ENCODE data around the gene CLCN2.
A peak's percentile ranks its signal among the peaks of the same experiment; 100 is the strongest.

The CLCN2 gene

DNA sequence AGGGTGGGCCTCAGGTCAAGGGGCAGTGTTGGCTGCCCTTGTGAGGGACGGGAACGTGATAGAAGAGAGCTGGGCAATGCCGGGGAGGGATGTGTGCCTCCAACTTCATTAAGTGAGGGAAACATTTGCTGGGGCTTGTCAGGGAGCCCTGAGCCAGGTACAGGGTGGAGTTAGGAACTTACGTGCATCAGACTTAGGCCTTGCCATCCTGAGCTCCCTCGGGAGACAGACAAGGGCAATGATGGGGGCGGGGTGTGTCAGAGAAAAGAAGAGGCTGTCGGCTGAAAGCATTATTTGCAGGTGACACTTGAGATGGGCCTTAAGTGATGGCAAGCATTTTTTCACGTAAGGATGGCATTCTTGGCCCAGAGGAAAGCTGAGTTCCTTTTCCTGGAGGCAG is 22.4 kb downstream of the CLCN2 start:
- no peak for TF ChIP-seq ZFX (IDR thresholded peaks at IDR 0.05)
- TF ChIP-seq, protein P1, sequence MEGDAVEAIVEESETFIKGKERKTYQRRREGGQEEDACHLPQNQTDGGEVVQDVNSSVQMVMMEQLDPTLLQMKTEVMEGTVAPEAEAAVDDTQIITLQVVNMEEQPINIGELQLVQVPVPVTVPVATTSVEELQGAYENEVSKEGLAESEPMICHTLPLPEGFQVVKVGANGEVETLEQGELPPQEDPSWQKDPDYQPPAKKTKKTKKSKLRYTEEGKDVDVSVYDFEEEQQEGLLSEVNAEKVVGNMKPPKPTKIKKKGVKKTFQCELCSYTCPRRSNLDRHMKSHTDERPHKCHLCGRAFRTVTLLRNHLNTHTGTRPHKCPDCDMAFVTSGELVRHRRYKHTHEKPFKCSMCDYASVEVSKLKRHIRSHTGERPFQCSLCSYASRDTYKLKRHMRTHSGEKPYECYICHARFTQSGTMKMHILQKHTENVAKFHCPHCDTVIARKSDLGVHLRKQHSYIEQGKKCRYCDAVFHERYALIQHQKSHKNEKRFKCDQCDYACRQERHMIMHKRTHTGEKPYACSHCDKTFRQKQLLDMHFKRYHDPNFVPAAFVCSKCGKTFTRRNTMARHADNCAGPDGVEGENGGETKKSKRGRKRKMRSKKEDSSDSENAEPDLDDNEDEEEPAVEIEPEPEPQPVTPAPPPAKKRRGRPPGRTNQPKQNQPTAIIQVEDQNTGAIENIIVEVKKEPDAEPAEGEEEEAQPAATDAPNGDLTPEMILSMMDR (conservative IDR thresholded peaks at IDR 0.05): no peak
- no peak overlapping the region for H3K27ac ChIP-seq

DNA sequence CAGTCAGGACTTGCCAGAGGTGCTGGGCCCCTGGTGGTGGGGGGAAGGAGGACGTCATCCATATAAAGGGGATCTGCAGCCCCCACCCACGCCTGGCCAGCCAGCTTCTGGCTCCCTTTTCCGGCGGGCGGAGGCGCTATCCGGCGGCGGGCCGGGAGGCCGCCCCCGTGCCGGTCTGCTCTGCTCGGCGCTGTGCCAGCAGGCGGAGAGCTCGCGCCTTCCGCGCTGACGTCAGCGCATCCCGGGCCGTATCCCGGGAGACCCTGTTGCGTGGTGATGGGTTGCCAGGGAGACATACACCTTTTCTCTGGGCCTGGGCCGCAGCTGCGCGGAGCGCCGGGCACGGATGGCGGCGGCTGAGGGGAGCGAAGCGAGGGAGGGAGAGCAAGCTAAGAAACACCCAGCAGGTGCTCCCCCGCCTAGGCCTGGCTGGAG is 22.9 kb downstream of the CLCN2 start:
- no peak overlapping the region for H3K27ac ChIP-seq
- TF ChIP-seq, protein P1 (conservative IDR thresholded peaks at IDR 0.05): no peak
- no peak for TF ChIP-seq ZFX (IDR thresholded peaks at IDR 0.05)

DNA sequence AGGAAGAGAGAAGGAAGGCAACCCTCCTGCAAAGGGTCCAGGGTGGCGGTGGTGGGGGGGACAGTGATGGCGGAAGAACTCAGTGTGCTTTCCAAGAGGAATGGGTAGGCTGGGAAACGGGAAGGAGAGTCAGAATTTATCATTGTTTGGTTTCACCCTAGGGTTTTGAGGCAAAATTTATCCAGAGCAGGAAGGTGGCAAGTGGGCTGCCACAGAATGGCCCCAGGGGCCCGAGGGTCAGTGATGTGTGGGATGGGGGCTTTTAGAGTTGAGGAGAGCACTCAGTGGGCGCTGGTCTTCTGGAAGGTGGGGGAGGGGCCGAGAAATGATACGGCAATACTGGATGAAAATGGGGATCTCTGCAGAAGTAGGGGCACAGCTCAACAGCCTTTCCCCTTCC is 23.4 kb downstream of the CLCN2 start:
- TF ChIP-seq, protein P1 (conservative IDR thresholded peaks at IDR 0.05): no peak
- TF ChIP-seq ZFX (IDR thresholded peaks at IDR 0.05): no peak
- H3K27ac ChIP-seq: peak overlapping the region; percentile 81

DNA sequence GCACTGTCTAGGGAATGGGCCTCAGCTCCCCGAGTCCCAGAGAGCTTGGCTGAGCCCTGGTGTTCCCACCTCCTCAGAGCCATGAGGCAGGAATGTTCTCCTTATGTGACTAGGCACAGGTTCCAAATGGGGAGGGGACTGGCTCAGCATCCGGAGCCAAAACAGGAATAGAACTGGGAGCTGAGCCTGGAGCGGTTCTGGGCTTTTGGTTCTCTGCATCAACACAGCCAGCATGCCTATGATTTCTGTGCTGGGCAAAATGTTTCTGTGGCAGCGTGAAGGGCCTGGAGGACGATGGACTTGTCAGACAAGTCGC is 24.0 kb downstream of the CLCN2 start, which contains the start of gene FAM131A:
TSS of gene FAM131A (plus strand) at position 202 of the 316 bp plus-strand sequence. CDS start at position 233, 31 bp downstream.
- TF ChIP-seq, protein P1 (conservative IDR thresholded peaks at IDR 0.05): no peak
- H3K27ac ChIP-seq: peak within 1 kb of the TSS; percentile 81

DNA sequence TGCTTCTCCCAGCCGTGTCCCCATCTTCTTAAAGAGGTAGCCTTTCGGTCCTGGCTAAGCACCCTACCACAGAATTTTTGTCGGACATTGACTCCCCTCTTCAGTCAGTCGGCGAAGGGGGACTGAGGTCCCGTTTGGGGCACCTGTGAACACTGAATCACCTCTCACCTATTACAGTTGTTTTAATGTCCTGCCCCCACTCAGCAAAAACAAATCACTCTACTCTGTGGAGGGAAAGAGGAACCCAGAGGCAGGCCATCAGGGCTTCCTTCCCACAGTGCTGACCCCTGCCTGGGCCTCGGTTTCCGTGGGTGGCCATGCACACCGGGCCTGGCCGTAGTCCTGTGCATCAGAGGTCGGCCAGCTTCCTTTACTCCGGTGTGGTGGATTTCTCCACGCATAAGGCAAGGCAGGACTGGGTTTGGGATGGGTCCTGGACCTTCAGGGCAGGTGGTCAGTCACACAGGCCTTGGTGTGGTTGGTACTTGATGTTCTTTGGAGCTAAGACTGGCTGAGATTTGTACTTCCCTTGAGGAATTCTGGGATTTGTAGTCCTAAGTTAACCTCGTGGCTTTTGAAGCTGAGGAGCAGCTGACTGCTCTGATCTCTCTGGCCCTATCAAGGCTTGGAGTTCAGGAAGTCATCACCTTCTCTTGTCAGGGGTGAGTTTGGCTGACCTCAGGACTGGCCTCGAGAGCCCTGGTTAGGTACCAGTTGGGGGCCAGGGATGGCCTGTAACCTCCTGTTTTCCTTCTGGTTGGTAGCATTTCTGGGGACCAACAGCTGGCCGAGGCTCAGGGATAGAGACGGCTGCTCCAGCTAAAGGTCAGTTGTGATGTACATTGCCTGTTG is 24.6 kb downstream of the CLCN2 start:
- peak overlapping the region; percentile 81 for H3K27ac ChIP-seq
- TF ChIP-seq, protein P1 (conservative IDR thresholded peaks at IDR 0.05): no peak
- no peak for TF ChIP-seq ZFX (IDR thresholded peaks at IDR 0.05)

DNA sequence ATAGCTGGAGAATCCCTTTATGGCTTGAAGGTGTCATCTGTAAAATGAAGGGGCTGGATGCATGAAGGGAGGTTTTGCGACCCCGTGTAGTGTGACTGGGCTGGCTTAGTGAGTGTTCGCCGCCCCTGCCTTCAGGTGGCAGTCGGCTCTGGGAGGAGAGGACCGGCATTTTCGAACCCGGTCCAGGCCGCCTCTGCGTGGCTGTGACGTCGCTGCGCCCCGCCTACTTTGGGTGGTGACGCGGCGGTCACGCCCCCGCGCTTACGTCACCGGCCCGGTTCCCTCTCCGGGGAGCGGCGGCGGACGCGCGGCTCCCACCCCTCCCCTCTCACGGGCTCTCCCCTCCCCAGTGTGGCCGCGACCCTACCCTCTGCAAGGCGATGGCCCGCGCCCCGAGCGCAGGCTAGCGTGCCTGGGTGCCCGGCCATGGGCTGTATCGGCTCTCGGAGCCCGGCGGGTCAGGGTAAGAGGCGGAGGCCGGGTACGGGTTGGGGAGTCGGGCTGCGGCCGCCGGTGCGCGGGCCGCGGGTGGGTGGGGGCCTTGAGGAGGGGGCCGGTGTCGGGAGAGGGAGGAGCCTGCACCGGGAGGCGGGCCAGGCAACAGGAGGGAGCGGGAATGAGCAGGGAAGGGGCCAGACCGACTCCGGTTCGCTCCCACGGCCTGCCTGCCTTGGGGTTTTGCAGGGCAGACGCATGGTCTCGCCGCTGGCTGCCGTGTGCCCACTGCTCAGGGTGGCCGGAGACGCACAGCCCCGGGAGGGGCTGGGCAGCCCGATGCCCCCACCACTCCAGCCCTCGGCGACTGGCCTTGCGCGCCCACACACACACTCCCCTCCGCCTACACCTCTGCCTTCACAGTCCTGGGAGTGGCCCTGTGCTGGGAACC is 25.5 kb downstream of the CLCN2 start:
- TF ChIP-seq, protein P1 (conservative IDR thresholded peaks at IDR 0.05): no peak
- TF ChIP-seq ZFX (IDR thresholded peaks at IDR 0.05): 0 out of 2 replicates have a peak, but pooled peaks have one; percentile 32
- H3K27ac ChIP-seq: peak overlapping the region; percentile 81

DNA sequence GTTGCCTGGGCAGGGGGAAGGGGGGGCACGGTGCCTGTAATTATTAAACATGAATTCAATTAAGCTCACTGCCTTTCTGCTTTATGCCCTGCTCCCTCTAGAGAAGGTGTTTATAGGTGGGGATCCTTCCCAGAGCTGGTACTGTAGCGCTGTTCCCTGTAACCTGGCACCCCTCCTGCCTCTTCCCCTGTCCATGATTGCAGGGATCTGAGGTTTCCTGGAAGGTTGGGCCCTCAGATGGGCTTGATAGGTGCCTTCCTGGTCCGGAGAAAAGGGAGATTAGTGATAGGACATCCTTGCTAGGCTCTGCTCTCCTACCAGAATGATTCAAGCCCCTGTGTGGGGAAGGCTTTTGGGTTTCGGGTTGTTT is 26.1 kb downstream of the CLCN2 start:
- TF ChIP-seq, protein P1 (conservative IDR thresholded peaks at IDR 0.05): no peak
- TF ChIP-seq ZFX (IDR thresholded peaks at IDR 0.05): no peak
- peak overlapping the region; percentile 81 for H3K27ac ChIP-seq
